ENCODE results near the gene ACTN1. TPM values are rescaled to one million over a fixed set of nuclear protein-coding genes. Genes with fewer than 3 reads are reported as not detected.

The ACTN1 gene
- total RNA-seq, 4 donors from 2014 or later = 103 to 254 (median 136) TPM

GRCh38 chr14:68946489-68946822 lies 32.6 kb downstream of the ACTN1 start:
- DNase-seq (ENCODE audit: low spot score) (no peak), ATAC-seq (ENCODE audit: low FRiP score) (no peak)
- TF ChIP-seq CTCF (IDR thresholded peaks at IDR 0.05) = no peak

- no peak for TF ChIP-seq CTCF (IDR thresholded peaks at IDR 0.05)
- ATAC-seq (ENCODE audit: low FRiP score) (no peak), DNase-seq (ENCODE audit: low spot score) (no peak)
Measured at GRCh38 chr14:68945585-68946488, 33.3 kb downstream of the ACTN1 start.

GRCh38 chr14:68945190-68945584 lies 33.9 kb downstream of the ACTN1 start:
- TF ChIP-seq CTCF (IDR thresholded peaks at IDR 0.05) = no peak
- DNase-seq (ENCODE audit: low spot score) (no peak), ATAC-seq (ENCODE audit: low FRiP score) (no peak)

GRCh38 chr14:68944162-68944561 lies 34.9 kb downstream of the ACTN1 start:
- TF ChIP-seq CTCF (IDR thresholded peaks at IDR 0.05) = no peak
- DNase-seq (ENCODE audit: low spot score) (no peak), ATAC-seq (ENCODE audit: low FRiP score) (no peak)

GRCh38 chr14:68943107-68943506 lies 36.0 kb downstream of the ACTN1 start:
- TF ChIP-seq CTCF (IDR thresholded peaks at IDR 0.05) = no peak
- no peak for ATAC-seq (ENCODE audit: low FRiP score)
- no peak for DNase-seq (ENCODE audit: low spot score)

- no peak for ATAC-seq (ENCODE audit: low FRiP score)
- no peak for TF ChIP-seq CTCF (IDR thresholded peaks at IDR 0.05)
- no peak for DNase-seq (ENCODE audit: low spot score)
Measured at GRCh38 chr14:68942296-68943035, 36.6 kb downstream of the ACTN1 start.
